Keratinocyte (primary cell): ENCODE data around the gene GBX2. TPM values are rescaled to one million over a fixed set of nuclear protein-coding genes. Genes with fewer than 3 reads are reported as not detected.

Experiments
- DNase-seq: peaks from one replicate; pipeline ENCODE4 v3.0.0-alpha.2; 2011; ENCODE audit warnings: low read depth, missing footprints, low spot score
- FAIRE-seq: peaks from 2 replicates; lab custom pipeline; 2011; peaks lifted over from hg19 to GRCh38; lab: Jason Lieb, UNC
- H2AFZ ChIP-seq: 2 replicates; pipeline ENCODE4 v1.6.0; 2012; ENCODE audit warnings: low read length, control low read depth, inconsistent platforms; ENCODE audit not compliant: control insufficient read depth
- H3K27ac ChIP-seq: 2 replicates; pipeline ENCODE4 v1.5.1; 2011; ENCODE audit warnings: low read length; ENCODE audit not compliant: control insufficient read depth, insufficient read depth
- H3K27me3 ChIP-seq: 3 replicates; pipeline ENCODE4 v1.6.0; 2011; ENCODE audit warnings: low read length; ENCODE audit not compliant: control insufficient read depth, insufficient read depth; ENCODE audit errors: extremely low read depth
- H3K36me3 ChIP-seq, 2 experiments: 2 replicates in 1 of 2; 3 replicates in 1 of 2; pipeline ENCODE4 v1.5.1; 2011; ENCODE audit warnings: low read length in 2 of 2, mild to moderate bottlenecking in 1 of 2; ENCODE audit not compliant: control insufficient read depth in 2 of 2, insufficient read depth in 2 of 2; ENCODE audit errors: extremely low read depth in 1 of 2
- H3K4me1 ChIP-seq: 3 replicates; pipeline ENCODE4 v1.5.1; 2011; ENCODE audit warnings: low read length; ENCODE audit not compliant: control insufficient read depth, insufficient read depth; ENCODE audit errors: extremely low read depth
- H3K4me2 ChIP-seq: 3 replicates; pipeline ENCODE4 v1.6.0; 2011; ENCODE audit warnings: low read depth, low read length; ENCODE audit not compliant: control insufficient read depth, insufficient read depth; ENCODE audit errors: extremely low read depth
- H3K4me3 ChIP-seq, 3 experiments: fragments of 200-600 bp in 1 of 3; sonication (generic) in 1 of 3; 2 replicates in 2 of 3; 3 replicates in 1 of 3; pipeline ENCODE4 v1.5.1; 2011 to 2016; ENCODE audit warnings: low read length in 3 of 3, mild to moderate bottlenecking in 3 of 3, control low read depth in 2 of 3, inconsistent platforms in 1 of 3, low read depth in 1 of 3, mixed read lengths in 1 of 3, mixed run types in 1 of 3, moderate library complexity in 1 of 3; ENCODE audit not compliant: control insufficient read depth in 2 of 3, insufficient read depth in 2 of 3; ENCODE audit errors: extremely low read depth in 1 of 3
- H3K79me2 ChIP-seq: 2 replicates; pipeline ENCODE4 v1.6.0; 2012; ENCODE audit warnings: low read length; ENCODE audit not compliant: control insufficient read depth, insufficient read depth
- H3K9ac ChIP-seq: 3 replicates; pipeline ENCODE4 v1.6.0; 2011; ENCODE audit warnings: low read length; ENCODE audit not compliant: control insufficient read depth, insufficient read depth; ENCODE audit errors: extremely low read depth
- H3K9me1 ChIP-seq: 3 replicates; pipeline ENCODE4 v1.6.0; 2011; ENCODE audit warnings: low read length; ENCODE audit not compliant: control insufficient read depth, insufficient read depth; ENCODE audit errors: extremely low read depth
- H3K9me3 ChIP-seq: 2 replicates; pipeline ENCODE4 v1.5.1; 2012; ENCODE audit warnings: low read depth, low read length; ENCODE audit not compliant: control insufficient read depth
- H4K20me1 ChIP-seq: 3 replicates; pipeline ENCODE4 v1.6.0; 2011; ENCODE audit warnings: low read length; ENCODE audit not compliant: control insufficient read depth, insufficient read depth; ENCODE audit errors: extremely low read depth
- CTCF ChIP-seq, 3 experiments: IDR thresholded peaks in 1 of 3; conservative IDR thresholded peaks in 1 of 3; optimal IDR thresholded peaks in 1 of 3; 2 replicates in 2 of 3; 3 replicates in 1 of 3; pipeline versions ENCODE3 to v1.5.1; 2011; ENCODE audit warnings: low read length in 3 of 3, mild to moderate bottlenecking in 3 of 3, moderate library complexity in 2 of 3, control low read depth in 1 of 3, inconsistent platforms in 1 of 3; ENCODE audit not compliant: insufficient read depth in 2 of 3; ENCODE audit errors: extremely low read depth in 1 of 3
- EZH2 ChIP-seq: IDR thresholded peaks from one replicate; pipeline ENCODE4 v1.6.1; 2012; ENCODE audit warnings: inconsistent platforms, mild to moderate bottlenecking, low read length, moderate library complexity
- dilution Hi-C: fragments of 300-500 bp; cut with MboI; formaldehyde crosslinking; loops from one replicate; pipeline ENCODE4 v1.7.0; 2020; ENCODE audit warnings: low sequenced_read_pairs; ENCODE audit not compliant: extremely low pct_ligation_motif_present
- polyA plus RNA-seq, 5 experiments: library from polyadenylated mRNA; depleted of rRNA in 3 of 5; stranded (reverse) in 3 of 5; stranded (forward) in 1 of 5; unstranded in 1 of 5; fragments of >200 nt; gene quantifications; 1 replicate in 1 of 5; 2 replicates in 3 of 5; 3 replicates in 1 of 5; pipeline versions ENCODE4 v1.2.1 to v1.2.3, GENCODE V29; 2011 to 2012; ENCODE audit warnings: missing spikeins in 2 of 5, low read depth in 1 of 5, low replicate concordance in 1 of 5

The GBX2 gene
- polyA plus RNA-seq, 1 donor (not counting 4 experiments of a cell fraction or from before 2014, with no cell fraction given) = 0.17 TPM

- peaks cover 2% of the 10 kb centered on the region for H3K27me3 ChIP-seq
- no peak overlapping the region for H2AFZ ChIP-seq
- H3K4me3 ChIP-seq = no peak overlapping the region
- no peaks in the 10 kb centered on the region for H3K36me3 ChIP-seq
- H3K9ac ChIP-seq = no peak overlapping the region
- TF ChIP-seq EZH2 (no peak), CTCF (optimal IDR thresholded peaks at IDR 0.05 in 1 of 3, IDR thresholded peaks at IDR 0.05 in 1 of 3, conservative IDR thresholded peaks at IDR 0.05 in 1 of 3; ENCODE audit: extremely low read depth in 1 of 3, insufficient read depth in 2 of 3, low read length in 3 of 3) (no peak)
- no peak for FAIRE-seq
- no peak overlapping the region for H3K27ac ChIP-seq
- H3K4me1 ChIP-seq = no peaks in the 10 kb centered on the region
- no peak for DNase-seq
- H3K9me1 ChIP-seq = no peaks in the 10 kb centered on the region
- dilution Hi-C loops = no loop called here
- H3K4me2 ChIP-seq = no peak overlapping the region
- H3K79me2 ChIP-seq = no peaks in the 10 kb centered on the region
- H3K9me3 ChIP-seq = no peaks in the 10 kb centered on the region
- H4K20me1 ChIP-seq = no peaks in the 10 kb centered on the region
These were observed 40.1 kb upstream of the GBX2 start for GRCh38 chr2:236208019-236208926.

GRCh38 chr2:236207472-236207871 is 39.3 kb upstream of the GBX2 start:
- FAIRE-seq (no peak), DNase-seq (no peak)
- Histone ChIP-seq H4K20me1 (no peaks in the 10 kb centered on the region), H3K79me2 (no peaks in the 10 kb centered on the region), H3K9me1 (no peaks in the 10 kb centered on the region), H3K27ac (no peak overlapping the region), H3K4me1 (no peaks in the 10 kb centered on the region), H3K4me2 (no peak overlapping the region), H3K36me3 (no peaks in the 10 kb centered on the region), H3K9me3 (no peaks in the 10 kb centered on the region), H2AFZ (no peak overlapping the region), H3K4me3 (no peak overlapping the region), H3K27me3 (peaks cover 2% of the 10 kb centered on the region), H3K9ac (no peak overlapping the region)
- no peak for TF ChIP-seq CTCF (optimal IDR thresholded peaks at IDR 0.05 in 1 of 3, IDR thresholded peaks at IDR 0.05 in 1 of 3, conservative IDR thresholded peaks at IDR 0.05 in 1 of 3; ENCODE audit: extremely low read depth in 1 of 3, insufficient read depth in 2 of 3, low read length in 3 of 3)
- no peak for TF ChIP-seq EZH2
- dilution Hi-C loops = no loop called here
